ENCODE data around the gene SPAST.
"Not testable (repeated sequence)": the region's sequence is repeated elsewhere in the genome, so short reads cannot be mapped to it uniquely, and the experiment has no call there.

SPAST gene

GRCh38 chr2:32063310-32064020 lies at the start of gene SPAST:
TSS of gene SPAST (plus strand) at chr2:32063556. CDS start at chr2:32063832, 276 bp downstream.
- DNase-seq = peak; percentile 95 to 97

- DNase-seq = not testable (repeated sequence)
These were observed 44.4 kb upstream of the SPAST start for GRCh38 chr2:32018789-32019482.

- DNase-seq = not testable (repeated sequence)
These were observed 29.0 kb upstream of the SPAST start for GRCh38 chr2:32034198-32034887.

GRCh38 chr2:32039447-32040219 lies 23.7 kb upstream of the SPAST start, which contains the start of gene DPY30:
TSS of gene DPY30 (minus strand) at chr2:32039805. CDS start at chr2:32039456, 349 bp downstream.
- DNase-seq = peak; percentile 86 to 88

- DNase-seq = no peak
These were observed 19.8 kb upstream of the SPAST start for GRCh38 chr2:32043561-32043960.

GRCh38 chr2:32051836-32052439 lies 11.4 kb upstream of the SPAST start:
- no peak for DNase-seq

GRCh38 chr2:32054583-32054982 lies 8.8 kb upstream of the SPAST start:
- not testable (repeated sequence) for DNase-seq

GRCh38 chr2:32058130-32058529 lies 5.2 kb upstream of the SPAST start:
- no peak for DNase-seq

- DNase-seq = no peak
These were observed 3.1 kb upstream of the SPAST start for GRCh38 chr2:32060266-32060665.

- DNase-seq = no peak
These were observed 1.9 kb upstream of the SPAST start for GRCh38 chr2:32061430-32061829.

GRCh38 chr2:32061973-32062861 lies 1.1 kb upstream of the SPAST start:
- DNase-seq = no peak

- DNase-seq = peak; percentile 5 to 9
These were observed 755 bp downstream of the SPAST start for GRCh38 chr2:32064021-32064601.

- DNase-seq = no peak
These were observed 1.4 kb downstream of the SPAST start for GRCh38 chr2:32064713-32065112.

GRCh38 chr2:32067549-32067948 lies 4.2 kb downstream of the SPAST start:
- no peak for DNase-seq

- DNase-seq = no peak
These were observed 10.8 kb downstream of the SPAST start for GRCh38 chr2:32074134-32074506.

- no peak for DNase-seq
These were observed 32.3 kb downstream of the SPAST start for GRCh38 chr2:32095671-32096070.

GRCh38 chr2:32108111-32108510 lies 44.8 kb downstream of the SPAST start:
- no peak for DNase-seq

- DNase-seq = no peak
These were observed 54.7 kb downstream of the SPAST start for GRCh38 chr2:32118055-32118454.

GRCh38 chr2:32119161-32119560 lies 55.8 kb downstream of the SPAST start:
- no peak for DNase-seq

- no peak for DNase-seq
These were observed 61.3 kb downstream of the SPAST start for GRCh38 chr2:32124660-32125059.

- DNase-seq = no peak
These were observed 65.3 kb downstream of the SPAST start for GRCh38 chr2:32128636-32129035.
